HepG2 (cell line): ENCODE data around the gene GDF15. TPM values are rescaled to one million over a fixed set of nuclear protein-coding genes. Genes with fewer than 3 reads are reported as not detected.

Experiments
- DZIP1 ChIP-seq: sonication (generic); formaldehyde crosslinking; IDR thresholded peaks from 2 replicates; pipeline ENCODE4 v1.5.0; 2020; ENCODE audit warnings: mild to moderate bottlenecking, missing genetic modification reagents
- GLMP ChIP-seq: sonication (generic); formaldehyde crosslinking; IDR thresholded peaks from 2 replicates; pipeline ENCODE4 v1.9.0; 2021; ENCODE audit warnings: missing genetic modification reagents, mild to moderate bottlenecking, borderline replicate concordance
- GMEB1 ChIP-seq: sonication (generic); formaldehyde crosslinking; IDR thresholded peaks from 2 replicates; pipeline ENCODE4 v1.5.1; 2020; ENCODE audit warnings: missing genetic modification reagents, mild to moderate bottlenecking, borderline replicate concordance
- HBP1 ChIP-seq: IDR thresholded peaks from 2 replicates; pipeline ENCODE4 v1.6.1; 2016; ENCODE audit warnings: low read depth, control low read depth
- NFKBIZ ChIP-seq: IDR thresholded peaks from 2 replicates; pipeline ENCODE4 v1.6.1; 2018; ENCODE audit warnings: missing genetic modification reagents, missing compliant biosample characterization
- SIN3A ChIP-seq: IDR thresholded peaks from 2 replicates; pipeline ENCODE4 v1.6.1; 2011; ENCODE audit warnings: low read depth, mild to moderate bottlenecking, control low read depth, low read length, borderline replicate concordance
- SSRP1 ChIP-seq: IDR thresholded peaks from 2 replicates; pipeline ENCODE4 v1.6.1; 2016; ENCODE audit warnings: control low read depth
- YEATS4 ChIP-seq: sonication (generic); formaldehyde crosslinking; IDR thresholded peaks from 2 replicates; pipeline ENCODE4 v1.4.0; 2020; ENCODE audit warnings: missing genetic modification reagents, borderline replicate concordance
- ZFX ChIP-seq: sonication (generic); formaldehyde crosslinking; IDR thresholded peaks from 2 replicates; pipeline ENCODE4 v1.4.0; 2020; ENCODE audit warnings: mild to moderate bottlenecking, low read depth, missing genetic modification reagents, moderate library complexity
- ZNF350 ChIP-seq: sonication (generic); formaldehyde crosslinking; IDR thresholded peaks from 2 replicates; pipeline ENCODE4 v1.4.0; 2020; ENCODE audit warnings: mild to moderate bottlenecking, low read depth, missing genetic modification reagents, borderline replicate concordance
- ZNF607 ChIP-seq: sonication (generic); formaldehyde crosslinking; IDR thresholded peaks from 2 replicates; pipeline ENCODE4 v1.5.1; 2020; ENCODE audit warnings: missing genetic modification reagents, mild to moderate bottlenecking, borderline replicate concordance
- ZNF609 ChIP-seq: sonication (generic); formaldehyde crosslinking; IDR thresholded peaks from 2 replicates; pipeline ENCODE4 v1.4.0; 2020; ENCODE audit warnings: mild to moderate bottlenecking, missing genetic modification reagents, borderline replicate concordance
- ZNF703 ChIP-seq: sonication (generic); formaldehyde crosslinking; IDR thresholded peaks from 2 replicates; pipeline ENCODE4 v1.5.1; 2020; ENCODE audit warnings: missing genetic modification reagents, mild to moderate bottlenecking, moderate library complexity, borderline replicate concordance
- ZSCAN21 ChIP-seq: sonication (generic); formaldehyde crosslinking; IDR thresholded peaks from 2 replicates; pipeline ENCODE4 v1.8.0; 2022; ENCODE audit warnings: mild to moderate bottlenecking, missing genetic modification reagents, moderate library complexity, borderline replicate concordance
- polyA plus RNA-seq, 8 experiments: library from polyadenylated mRNA; depleted of rRNA in 3 of 8; stranded (reverse) in 7 of 8; unstranded in 1 of 8; fragments of >200 nt; fragmentation: Illumina TruSeq in 4 of 8; extraction: Trizol in 4 of 8; gene quantifications; 2 replicates each; pipeline versions ENCODE4 v1.2.1 to v1.2.3, GENCODE V29; 2011 to 2016; ENCODE audit warnings: low read depth in 4 of 8, missing spikeins in 1 of 8, mixed read lengths in 1 of 8; ENCODE audit not compliant: insufficient read depth in 1 of 8
- total RNA-seq, 5 experiments: library from RNA; depleted of rRNA; stranded (reverse); fragments of >200 nt; fragmentation: Illumina TruSeq; extraction: Trizol; gene quantifications; 2 replicates each; pipeline ENCODE4 v1.2.3, GENCODE V29; 2016; ENCODE audit warnings: low read depth in 1 of 5

Gene GDF15
- total and polyA plus RNA-seq, 2 of the 13 experiments (the other 11 are each of a cell fraction or from before 2014, with no cell fraction given), result 146 to 422 TPM

GRCh38 chr19:18340190-18340989 is 45.6 kb upstream of the GDF15 start, which contains the start of gene PGPEP1 (continued):
- TF ChIP-seq SSRP1 (CRISPR knock-in tag) (0 out of 2 replicates have a peak, but pooled peaks have one; percentile 62), ZNF703 (peak; percentile 55; the same call in 1 of the 2 replicates), NFKBIZ (CRISPR knock-in tag) (no peak), DZIP1 (0 out of 2 replicates have a peak, but pooled peaks have one; percentile 49), GLMP (no peak), HBP1 (CRISPR knock-in tag) (peak; percentile 48; the same call in 1 of the 2 replicates), ZNF607 (peak; percentile 34; the same call in 1 of the 2 replicates), ZFX (peak; percentile 43), ZNF609 (CRISPR knock-in tag) (0 out of 2 replicates have a peak, but pooled peaks have one; percentile 0), GMEB1 (CRISPR knock-in tag) (peak; percentile 89), ZNF350 (CRISPR knock-in tag) (peak; percentile 8; the same call in 1 of the 2 replicates), SIN3A (peak; percentile 69; the same call in 1 of the 2 replicates), YEATS4 (CRISPR knock-in tag) (peak; percentile 3; the same call in 1 of the 2 replicates), ZSCAN21 (peak; percentile 22; the same call in 1 of the 2 replicates)
